Memory B cell (primary cell): ENCODE measurements around the gene MT1B.
A peak's percentile ranks its signal among the peaks of the same experiment; 100 is the strongest.

Experiments used
- ATAC-seq: fragments of 150-1000 bp; cut with Tn5 transposase; 2 replicates; pipeline ENCODE4 v1.10.0; 2021; ENCODE audit warnings: low read depth, mild to moderate bottlenecking, moderate library complexity
- DNase-seq, 2 donors: peaks; one replicate each; pipeline ENCODE4 v3.0.0; 2022; ENCODE audit warnings: low spot score in 2 of 2
- H3K27ac Mint-ChIP-seq: one replicate; pipeline ENCODE4 v1.8.0; 2022; ENCODE audit warnings: mild to moderate bottlenecking, moderate library complexity, mixed read lengths
- H3K27me3 Mint-ChIP-seq: one replicate; pipeline ENCODE4 v1.8.0; 2022; ENCODE audit warnings: mixed read lengths
- H3K36me3 Mint-ChIP-seq: one replicate; pipeline ENCODE4 v1.8.0; 2022; ENCODE audit warnings: mild to moderate bottlenecking, mixed read lengths
- H3K4me1 Mint-ChIP-seq: one replicate; pipeline ENCODE4 v1.8.0; 2022; ENCODE audit warnings: mixed read lengths
- H3K4me3 Mint-ChIP-seq: one replicate; pipeline ENCODE4 v1.8.0; 2022; ENCODE audit warnings: mild to moderate bottlenecking, moderate library complexity, mixed read lengths
- H3K9me3 Mint-ChIP-seq: one replicate; pipeline ENCODE4 v1.8.0; 2022; ENCODE audit warnings: mixed read lengths

Gene MT1B

DNA sequence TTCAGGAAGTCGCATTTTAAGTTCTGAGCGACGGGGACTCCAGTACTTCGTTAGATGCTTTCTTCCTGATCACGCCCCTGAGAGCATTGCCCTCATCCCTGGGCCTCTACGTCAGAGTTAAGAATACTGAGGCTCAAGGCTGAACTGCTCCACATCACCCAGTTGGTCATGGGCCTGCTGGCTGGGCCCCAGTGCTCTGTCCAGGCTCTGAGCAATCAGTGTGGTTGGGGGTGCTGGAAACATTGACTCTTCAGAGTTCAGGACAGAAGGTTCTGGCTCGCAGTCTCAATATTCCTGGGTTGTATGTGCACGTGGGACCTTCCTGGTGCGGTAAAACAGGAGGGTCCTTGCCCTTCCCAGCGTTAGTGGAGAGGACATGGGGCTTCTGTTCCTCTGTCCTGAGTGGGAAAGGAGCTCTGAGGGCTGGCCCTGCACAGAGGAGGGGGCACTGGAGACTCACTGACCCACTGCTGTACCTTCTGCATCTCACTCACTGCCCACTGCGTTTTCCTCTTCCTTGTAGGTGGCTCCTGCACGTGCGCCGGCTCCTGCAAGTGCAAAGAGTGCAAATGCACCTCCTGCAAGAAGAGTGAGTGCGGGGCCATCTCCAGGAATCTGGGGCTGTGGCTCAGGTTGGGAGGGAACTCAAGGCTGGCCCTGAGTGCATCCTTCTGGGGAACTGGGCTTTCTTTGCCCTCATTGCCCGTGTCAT, 25.6 kb upstream of the MT1B start:
- Mint-ChIP-seq H3K27ac (no peak overlapping the region), H3K9me3 (no peaks in the 10 kb centered on the region), H3K36me3 (no peaks in the 10 kb centered on the region), H3K4me1 (peaks cover 21% of the 10 kb centered on the region), H3K4me3 (peak overlapping the region; percentile 76), H3K27me3 (peaks cover 14% of the 10 kb centered on the region)
- no peak for DNase-seq
- no peak for ATAC-seq

DNA sequence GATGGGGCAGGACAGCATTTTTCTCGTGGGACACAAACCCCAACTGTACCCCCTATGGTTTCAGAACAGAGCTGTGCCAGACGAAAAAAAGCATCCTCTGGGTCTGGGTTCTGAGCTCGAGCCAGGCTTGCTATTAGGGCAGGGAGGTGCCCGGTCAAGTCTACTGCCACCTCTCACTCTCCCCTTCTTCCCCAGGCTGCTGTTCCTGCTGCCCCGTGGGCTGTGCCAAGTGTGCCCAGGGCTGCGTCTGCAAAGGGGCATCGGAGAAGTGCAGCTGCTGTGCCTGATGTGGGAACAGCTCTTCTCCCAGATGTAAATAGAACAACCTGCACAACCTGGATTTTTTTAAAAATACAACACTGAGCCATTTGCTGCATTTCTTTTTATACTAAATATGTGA, 25.0 kb upstream of the MT1B start:
- Mint-ChIP-seq H3K9me3 (no peaks in the 10 kb centered on the region), H3K4me3 (no peak overlapping the region), H3K4me1 (peaks cover 21% of the 10 kb centered on the region), H3K27ac (no peak overlapping the region), H3K36me3 (no peaks in the 10 kb centered on the region), H3K27me3 (peaks cover 15% of the 10 kb centered on the region)
- DNase-seq (no peak), ATAC-seq (no peak)

GRCh38 chr16:56628486-56629350, 23.0 kb upstream of the MT1B start:
- H3K9me3 Mint-ChIP-seq = no peaks in the 10 kb centered on the region
- H3K4me3 Mint-ChIP-seq = no peak overlapping the region
- H3K36me3 Mint-ChIP-seq = no peaks in the 10 kb centered on the region
- ATAC-seq = no peak
- DNase-seq = no peak
- H3K27me3 Mint-ChIP-seq = peaks cover 20% of the 10 kb centered on the region
- no peak overlapping the region for H3K27ac Mint-ChIP-seq
- H3K4me1 Mint-ChIP-seq = peaks cover 28% of the 10 kb centered on the region

DNA sequence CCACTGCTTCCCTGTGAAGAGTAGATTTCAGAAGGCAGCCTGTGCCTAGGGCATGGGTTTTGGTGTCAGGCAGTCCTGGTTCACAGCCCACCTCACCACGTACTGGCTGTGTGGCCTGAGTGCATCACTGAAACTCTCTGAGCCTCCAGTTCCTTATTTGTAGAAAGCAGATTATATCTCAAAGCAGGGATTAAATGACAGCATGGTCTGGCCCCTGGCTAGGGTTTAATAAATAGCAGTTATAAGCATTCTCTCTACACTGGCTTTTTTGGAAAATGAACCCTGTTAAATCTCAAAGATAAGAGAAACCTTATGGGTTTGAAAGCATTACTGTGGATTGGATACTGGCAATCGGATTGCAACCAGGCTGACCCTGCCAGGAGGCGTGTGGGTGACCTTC, 22.2 kb upstream of the MT1B start:
- Mint-ChIP-seq H3K4me1 (peaks cover 28% of the 10 kb centered on the region), H3K27ac (no peak overlapping the region), H3K9me3 (no peaks in the 10 kb centered on the region), H3K36me3 (no peaks in the 10 kb centered on the region), H3K27me3 (peaks cover 21% of the 10 kb centered on the region), H3K4me3 (no peak overlapping the region)
- DNase-seq = no peak
- no peak for ATAC-seq

GRCh38 chr16:56630134-56630533, 21.6 kb upstream of the MT1B start:
- no peaks in the 10 kb centered on the region for H3K36me3 Mint-ChIP-seq
- peaks cover 30% of the 10 kb centered on the region for H3K4me1 Mint-ChIP-seq
- ATAC-seq (peak; percentile 96), DNase-seq (peak in 1 of 2 donors; percentile 47)
- H3K4me3 Mint-ChIP-seq = no peak overlapping the region
- H3K27ac Mint-ChIP-seq = no peak overlapping the region
- no peaks in the 10 kb centered on the region for H3K9me3 Mint-ChIP-seq
- H3K27me3 Mint-ChIP-seq = peaks cover 24% of the 10 kb centered on the region

DNA sequence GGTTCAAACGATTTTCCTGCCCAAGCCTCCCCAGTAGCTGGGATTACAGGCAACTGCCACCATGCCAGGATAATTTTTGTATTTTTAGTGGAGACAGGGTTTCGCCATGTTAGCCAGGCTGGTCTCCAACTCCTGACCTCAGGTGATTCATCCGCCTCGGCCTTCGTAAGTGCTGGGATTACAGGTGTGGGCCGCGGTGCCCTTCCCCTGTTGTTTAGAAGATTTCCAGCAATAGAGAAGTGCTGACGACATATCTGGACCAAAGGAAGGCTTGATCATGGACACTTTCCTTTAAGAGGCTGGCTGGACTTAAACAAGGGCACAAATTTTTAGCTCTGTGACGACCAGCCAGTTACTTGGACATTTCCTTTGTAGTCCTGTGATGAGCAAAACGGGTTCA, 20.5 kb upstream of the MT1B start:
- Mint-ChIP-seq H3K27me3 (peaks cover 21% of the 10 kb centered on the region), H3K36me3 (no peaks in the 10 kb centered on the region), H3K27ac (no peak overlapping the region), H3K9me3 (no peaks in the 10 kb centered on the region), H3K4me1 (peaks cover 27% of the 10 kb centered on the region), H3K4me3 (no peak overlapping the region)
- DNase-seq = no peak
- ATAC-seq = no peak

DNA sequence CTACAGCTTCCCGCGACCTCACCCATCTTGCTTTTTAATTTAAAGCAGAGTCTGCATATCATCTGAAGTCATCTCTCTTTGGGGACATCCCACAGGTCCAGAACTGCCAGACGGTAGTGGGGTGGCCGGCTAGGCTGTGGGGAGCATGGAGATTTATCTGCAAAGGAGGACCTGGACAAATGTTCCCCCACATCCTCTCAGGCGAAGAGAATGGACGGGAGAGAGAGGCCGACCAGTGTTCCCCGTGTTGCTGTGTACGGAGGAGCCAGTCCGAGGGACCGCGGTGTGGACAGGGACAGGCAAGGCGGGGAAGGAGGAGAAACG, 19.9 kb upstream of the MT1B start:
- no peak for ATAC-seq
- Mint-ChIP-seq H3K27me3 (peaks cover 27% of the 10 kb centered on the region), H3K9me3 (no peaks in the 10 kb centered on the region), H3K27ac (no peak overlapping the region), H3K4me3 (peak overlapping the region; percentile 78), H3K36me3 (no peaks in the 10 kb centered on the region), H3K4me1 (peaks cover 27% of the 10 kb centered on the region)
- DNase-seq = no peak

- H3K9me3 Mint-ChIP-seq = no peaks in the 10 kb centered on the region
- H3K4me3 Mint-ChIP-seq = peak within 1 kb of the TSS; percentile 78
- no peak within 1 kb of the TSS for H3K27ac Mint-ChIP-seq
- H3K4me1 Mint-ChIP-seq = peaks cover 27% of the 10 kb centered on the region
- no peaks in the 10 kb centered on the region for H3K36me3 Mint-ChIP-seq
- H3K27me3 Mint-ChIP-seq = peaks cover 27% of the 10 kb centered on the region
- ATAC-seq (no peak), DNase-seq (no peak)
Measured at GRCh38 chr16:56632156-56632847, 19.4 kb upstream of the MT1B start, which contains the start of gene MT1M. Gene MT1M, plus strand, starts transcription at chr16:56632659. Its CDS starts 73 bp downstream, at chr16:56632732.

GRCh38 chr16:56632848-56633365, 18.8 kb upstream of the MT1B start:
- Mint-ChIP-seq H3K4me3 (peak overlapping the region; percentile 59), H3K27ac (no peak overlapping the region), H3K9me3 (no peaks in the 10 kb centered on the region), H3K27me3 (peaks cover 30% of the 10 kb centered on the region), H3K4me1 (peaks cover 30% of the 10 kb centered on the region), H3K36me3 (no peaks in the 10 kb centered on the region)
- DNase-seq = no peak
- ATAC-seq = no peak

GRCh38 chr16:56633535-56633934, 18.2 kb upstream of the MT1B start:
- ATAC-seq (no peak), DNase-seq (no peak)
- H3K36me3 Mint-ChIP-seq = no peaks in the 10 kb centered on the region
- no peak overlapping the region for H3K27ac Mint-ChIP-seq
- peaks cover 31% of the 10 kb centered on the region for H3K4me1 Mint-ChIP-seq
- no peaks in the 10 kb centered on the region for H3K9me3 Mint-ChIP-seq
- H3K4me3 Mint-ChIP-seq = no peak overlapping the region
- H3K27me3 Mint-ChIP-seq = peaks cover 33% of the 10 kb centered on the region

DNA sequence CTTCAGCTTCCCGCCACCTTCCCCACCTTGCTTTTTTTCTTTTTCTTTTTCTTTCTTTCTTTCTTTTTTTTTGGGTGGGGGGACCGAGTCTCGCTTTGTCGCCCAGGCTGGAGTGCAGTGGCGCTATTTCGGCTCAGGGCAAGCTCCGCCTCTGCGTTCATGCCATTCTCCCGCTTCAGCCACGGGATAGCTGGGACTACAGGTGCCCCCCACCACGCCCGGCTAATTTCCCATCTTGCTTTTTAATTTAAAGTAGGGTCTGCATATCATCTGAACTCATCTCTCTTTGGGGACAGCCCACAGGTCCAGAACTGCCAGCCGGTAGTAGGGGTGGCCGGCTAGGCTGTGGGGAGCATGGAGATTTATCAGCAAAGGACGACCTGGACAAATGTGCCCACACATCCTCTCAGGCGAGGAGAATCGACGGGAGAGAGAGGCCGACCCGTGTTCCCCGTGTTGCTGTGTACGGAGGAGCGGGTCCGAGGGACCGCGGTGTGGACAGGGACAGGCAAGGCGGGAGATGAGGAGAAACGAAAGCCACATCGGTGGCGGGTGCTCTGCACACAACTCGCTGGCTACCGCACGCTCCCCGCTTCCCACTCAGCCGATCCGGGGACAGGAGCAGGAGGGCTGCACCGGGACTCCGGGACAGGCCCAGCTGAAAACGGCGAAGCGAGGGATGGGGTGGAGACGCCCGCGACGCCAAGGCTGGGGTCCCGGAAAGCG, 16.8 kb upstream of the MT1B start:
- no peak for DNase-seq
- Mint-ChIP-seq H3K36me3 (no peaks in the 10 kb centered on the region), H3K27me3 (peaks cover 35% of the 10 kb centered on the region), H3K9me3 (no peaks in the 10 kb centered on the region), H3K27ac (no peak overlapping the region), H3K4me3 (peak overlapping the region; percentile 31), H3K4me1 (peaks cover 28% of the 10 kb centered on the region)
- ATAC-seq = no peak

GRCh38 chr16:56635441-56635967, 16.2 kb upstream of the MT1B start:
- no peak for DNase-seq
- ATAC-seq = no peak
- Mint-ChIP-seq H3K36me3 (no peaks in the 10 kb centered on the region), H3K4me3 (peak overlapping the region; percentile 31), H3K4me1 (peaks cover 22% of the 10 kb centered on the region), H3K27me3 (peaks cover 35% of the 10 kb centered on the region), H3K9me3 (no peaks in the 10 kb centered on the region), H3K27ac (no peak overlapping the region)

- Mint-ChIP-seq H3K4me1 (peaks cover 18% of the 10 kb centered on the region), H3K9me3 (no peaks in the 10 kb centered on the region), H3K36me3 (no peaks in the 10 kb centered on the region), H3K27me3 (peaks cover 33% of the 10 kb centered on the region), H3K4me3 (no peak overlapping the region), H3K27ac (no peak overlapping the region)
- no peak for ATAC-seq
- no peak for DNase-seq
Measured at GRCh38 chr16:56636616-56637413, 14.9 kb upstream of the MT1B start.
